K562 (cell line): ENCODE data around the gene RFX7. TPM values are rescaled to one million over a fixed set of nuclear protein-coding genes. Genes with fewer than 3 reads are reported as not detected.
A peak's percentile ranks its signal among the peaks of the same experiment; 100 is the strongest.

Source experiments
- GATAD2B ChIP-seq: fragments of 450-650 bp; IDR thresholded peaks from 2 replicates; pipeline ENCODE4 v1.6.1; 2017; ENCODE audit warnings: mild to moderate bottlenecking, borderline replicate concordance
- IFI16 ChIP-seq: fragments of 250-450 bp; sonication (Bioruptor Pico); IDR thresholded peaks from 2 replicates; pipeline ENCODE4 v2.1.2; 2022; ENCODE audit warnings: mild to moderate bottlenecking, inconsistent platforms
- MAFG ChIP-seq: fragments of 450-650 bp; conservative IDR thresholded peaks from 2 replicates; pipeline ENCODE4 v1.6.1; 2016; ENCODE audit warnings: missing genetic modification characterization, missing compliant biosample characterization
- MEF2D ChIP-seq: conservative IDR thresholded peaks from 2 replicates; pipeline ENCODE4 v1.6.1; 2016; ENCODE audit warnings: low read depth, missing genetic modification characterization, missing compliant biosample characterization
- SMARCE1 ChIP-seq: fragments of 450-650 bp; IDR thresholded peaks from 2 replicates; pipeline ENCODE4 v1.7.1; 2016; ENCODE audit warnings: mild to moderate bottlenecking
- SNIP1 ChIP-seq: fragments of 450-650 bp; IDR thresholded peaks from 2 replicates; pipeline ENCODE4 v1.7.1; 2017; ENCODE audit warnings: low read depth, mild to moderate bottlenecking
- STAT5A ChIP-seq: IDR thresholded peaks from 2 replicates; pipeline ENCODE4 v1.6.1; 2012; ENCODE audit warnings: low read length, inconsistent platforms, borderline replicate concordance
- polyA plus RNA-seq, 8 experiments: library from polyadenylated mRNA; depleted of rRNA in 4 of 8; stranded (reverse) in 5 of 8; unstranded in 3 of 8; fragments of >200 nt; fragmentation: Nextera tagmentation in 2 of 8; fragmentation: Illumina TruSeq in 1 of 8; extraction: Ambion mirVana in 2 of 8; extraction: Trizol in 1 of 8; gene quantifications; 2 replicates each; pipeline versions ENCODE4 v1.2.1 to v1.2.3, GENCODE V29; 2011 to 2014; ENCODE audit warnings: inconsistent platforms in 1 of 8, missing spikeins in 1 of 8
- total RNA-seq, 7 experiments: library from RNA; depleted of rRNA in 6 of 7; stranded (reverse); fragments of >200 nt in 6 of 7; fragmentation: Illumina TruSeq in 2 of 7; extraction: Trizol in 2 of 7; gene quantifications; 2 replicates each; pipeline versions ENCODE4 v1.2.1 to v1.2.3, GENCODE V29; 2011 to 2021; ENCODE audit warnings: low replicate concordance in 1 of 7
- TF ChIP-seq, protein P1 (sequence below): fragments of 250-450 bp; sonication (Bioruptor Pico); IDR thresholded peaks from 2 replicates; pipeline ENCODE4 v1.5.1; 2021; ENCODE audit warnings: mild to moderate bottlenecking
- TF ChIP-seq, protein P2 (sequence below), 2 experiments: fragments of 450-650 bp; conservative IDR thresholded peaks; 2 replicates each; pipeline ENCODE4 v1.6.1; 2017; ENCODE audit warnings: mild to moderate bottlenecking in 2 of 2, moderate library complexity in 2 of 2
- TF ChIP-seq, protein P3 (sequence below), 2 experiments: fragments of 200-800 bp in 1 of 2; sonication (Bioruptor generic) in 1 of 2; sonication (generic) in 1 of 2; formaldehyde crosslinking in 1 of 2; IDR thresholded peaks in 1 of 2; conservative IDR thresholded peaks in 1 of 2; 2 replicates each; pipeline versions ENCODE4 v1.5.0 to v1.6.1; 2016 to 2020; ENCODE audit warnings: missing compliant biosample characterization in 1 of 2, missing genetic modification characterization in 1 of 2, missing genetic modification reagents in 1 of 2
- TF ChIP-seq, protein P4 (sequence below): fragments of 250-450 bp; sonication (Bioruptor Pico); IDR thresholded peaks from 2 replicates; pipeline ENCODE4 v1.4.0; 2020
- TF ChIP-seq, protein P5 (sequence below): sonication (generic); formaldehyde crosslinking; IDR thresholded peaks from 2 replicates; pipeline ENCODE4 v1.8.0; 2022; ENCODE audit warnings: mild to moderate bottlenecking, missing genetic modification reagents

The RFX7 gene
- total and polyA plus RNA-seq, 9 of the 15 experiments (the other 6 are each of a cell fraction or from before 2014, with no cell fraction given) = 2.4 to 17.9 (median 6.3) TPM

DNA sequence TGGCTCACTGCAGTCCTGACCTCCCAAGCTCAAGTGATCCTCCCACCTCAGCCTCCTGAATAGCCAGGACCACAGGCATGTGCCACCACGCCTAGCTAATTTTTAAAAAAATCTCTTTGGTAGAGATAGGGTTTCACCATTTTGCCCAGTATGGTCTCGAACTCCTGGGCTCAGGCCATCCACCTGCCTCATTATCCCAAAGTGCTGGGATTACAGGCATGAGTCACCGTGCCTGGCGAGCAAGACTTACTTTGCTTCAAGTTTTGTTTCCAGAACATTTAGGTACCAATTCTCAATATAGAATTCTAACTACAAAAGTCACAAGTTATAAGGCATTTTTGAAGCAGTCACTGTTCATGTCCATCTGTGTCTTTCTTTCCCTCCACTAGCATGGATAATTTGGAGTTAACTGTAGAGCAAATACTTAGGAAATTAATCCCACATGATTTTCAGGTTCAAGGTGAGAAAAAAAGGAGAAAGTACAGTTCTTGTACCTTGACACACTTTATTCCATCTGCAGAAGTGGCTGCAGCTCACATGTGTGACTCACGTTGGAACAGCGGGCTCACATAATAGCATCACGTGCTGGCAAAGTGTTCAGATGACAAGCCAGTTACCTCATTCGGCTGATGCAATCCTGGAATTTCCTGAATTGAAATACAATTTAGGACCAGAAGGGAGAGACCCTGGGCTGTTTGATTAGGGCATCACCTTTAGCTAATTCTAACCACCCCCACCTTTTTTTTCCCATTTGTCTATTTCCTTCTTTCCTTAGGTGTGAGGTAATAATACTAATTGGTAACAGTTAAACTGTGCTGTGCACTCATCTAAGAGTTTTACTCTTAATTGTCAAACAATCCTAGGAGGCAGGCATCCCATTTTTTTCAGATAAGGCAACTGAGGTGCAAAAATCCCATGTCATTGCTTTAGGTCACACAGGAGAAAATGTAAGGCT lies 203.3 kb downstream of the RFX7 start (continued):
- TF ChIP-seq, protein P1, sequence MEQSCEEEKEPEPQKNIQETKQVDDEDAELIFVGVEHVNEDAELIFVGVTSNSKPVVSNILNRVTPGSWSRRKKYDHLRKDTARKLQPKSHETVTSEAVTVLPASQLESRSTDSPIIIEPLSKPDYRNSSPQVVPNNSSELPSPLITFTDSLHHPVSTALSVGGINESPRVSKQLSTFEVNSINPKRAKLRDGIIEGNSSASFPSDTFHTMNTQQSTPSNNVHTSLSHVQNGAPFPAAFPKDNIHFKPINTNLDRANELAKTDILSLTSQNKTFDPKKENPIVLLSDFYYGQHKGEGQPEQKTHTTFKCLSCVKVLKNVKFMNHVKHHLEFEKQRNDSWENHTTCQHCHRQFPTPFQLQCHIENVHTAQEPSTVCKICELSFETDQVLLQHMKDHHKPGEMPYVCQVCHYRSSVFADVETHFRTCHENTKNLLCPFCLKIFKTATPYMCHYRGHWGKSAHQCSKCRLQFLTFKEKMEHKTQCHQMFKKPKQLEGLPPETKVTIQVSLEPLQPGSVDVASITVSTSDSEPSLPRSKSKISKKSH (CRISPR knock-in tag) = no peak
- TF ChIP-seq SNIP1 (no peak), STAT5A (no peak), GATAD2B (no peak), MAFG (tag) (no peak), IFI16 (CRISPR knock-in tag) (no peak), SMARCE1 (peak; percentile 53; the same call in 1 of the 2 replicates), MEF2D (tag) (no peak; the same call in none of the 2 replicates)
- TF ChIP-seq, protein P2, sequence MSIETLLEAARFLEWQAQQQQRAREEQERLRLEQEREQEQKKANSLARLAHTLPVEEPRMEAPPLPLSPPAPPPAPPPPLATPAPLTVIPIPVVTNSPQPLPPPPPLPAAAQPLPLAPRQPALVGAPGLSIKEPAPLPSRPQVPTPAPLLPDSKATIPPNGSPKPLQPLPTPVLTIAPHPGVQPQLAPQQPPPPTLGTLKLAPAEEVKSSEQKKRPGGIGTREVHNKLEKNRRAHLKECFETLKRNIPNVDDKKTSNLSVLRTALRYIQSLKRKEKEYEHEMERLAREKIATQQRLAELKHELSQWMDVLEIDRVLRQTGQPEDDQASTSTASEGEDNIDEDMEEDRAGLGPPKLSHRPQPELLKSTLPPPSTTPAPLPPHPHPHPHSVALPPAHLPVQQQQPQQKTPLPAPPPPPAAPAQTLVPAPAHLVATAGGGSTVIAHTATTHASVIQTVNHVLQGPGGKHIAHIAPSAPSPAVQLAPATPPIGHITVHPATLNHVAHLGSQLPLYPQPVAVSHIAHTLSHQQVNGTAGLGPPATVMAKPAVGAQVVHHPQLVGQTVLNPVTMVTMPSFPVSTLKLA (conservative IDR thresholded peaks at IDR 0.05) = peak; percentile 47 to 69; a peak in 3 of 4 replicates
- TF ChIP-seq, protein P3, sequence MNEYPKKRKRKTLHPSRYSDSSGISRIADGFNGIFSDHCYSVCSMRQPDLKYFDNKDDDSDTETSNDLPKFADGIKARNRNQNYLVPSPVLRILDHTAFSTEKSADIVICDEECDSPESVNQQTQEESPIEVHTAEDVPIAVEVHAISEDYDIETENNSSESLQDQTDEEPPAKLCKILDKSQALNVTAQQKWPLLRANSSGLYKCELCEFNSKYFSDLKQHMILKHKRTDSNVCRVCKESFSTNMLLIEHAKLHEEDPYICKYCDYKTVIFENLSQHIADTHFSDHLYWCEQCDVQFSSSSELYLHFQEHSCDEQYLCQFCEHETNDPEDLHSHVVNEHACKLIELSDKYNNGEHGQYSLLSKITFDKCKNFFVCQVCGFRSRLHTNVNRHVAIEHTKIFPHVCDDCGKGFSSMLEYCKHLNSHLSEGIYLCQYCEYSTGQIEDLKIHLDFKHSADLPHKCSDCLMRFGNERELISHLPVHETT (CRISPR knock-in tag; conservative IDR thresholded peaks at IDR 0.05 in 1 of 2, IDR thresholded peaks at IDR 0.05 in 1 of 2) = peak in 1 of 2 experiments; percentile 48; a peak in 1 of 4 replicates
- TF ChIP-seq, protein P4, sequence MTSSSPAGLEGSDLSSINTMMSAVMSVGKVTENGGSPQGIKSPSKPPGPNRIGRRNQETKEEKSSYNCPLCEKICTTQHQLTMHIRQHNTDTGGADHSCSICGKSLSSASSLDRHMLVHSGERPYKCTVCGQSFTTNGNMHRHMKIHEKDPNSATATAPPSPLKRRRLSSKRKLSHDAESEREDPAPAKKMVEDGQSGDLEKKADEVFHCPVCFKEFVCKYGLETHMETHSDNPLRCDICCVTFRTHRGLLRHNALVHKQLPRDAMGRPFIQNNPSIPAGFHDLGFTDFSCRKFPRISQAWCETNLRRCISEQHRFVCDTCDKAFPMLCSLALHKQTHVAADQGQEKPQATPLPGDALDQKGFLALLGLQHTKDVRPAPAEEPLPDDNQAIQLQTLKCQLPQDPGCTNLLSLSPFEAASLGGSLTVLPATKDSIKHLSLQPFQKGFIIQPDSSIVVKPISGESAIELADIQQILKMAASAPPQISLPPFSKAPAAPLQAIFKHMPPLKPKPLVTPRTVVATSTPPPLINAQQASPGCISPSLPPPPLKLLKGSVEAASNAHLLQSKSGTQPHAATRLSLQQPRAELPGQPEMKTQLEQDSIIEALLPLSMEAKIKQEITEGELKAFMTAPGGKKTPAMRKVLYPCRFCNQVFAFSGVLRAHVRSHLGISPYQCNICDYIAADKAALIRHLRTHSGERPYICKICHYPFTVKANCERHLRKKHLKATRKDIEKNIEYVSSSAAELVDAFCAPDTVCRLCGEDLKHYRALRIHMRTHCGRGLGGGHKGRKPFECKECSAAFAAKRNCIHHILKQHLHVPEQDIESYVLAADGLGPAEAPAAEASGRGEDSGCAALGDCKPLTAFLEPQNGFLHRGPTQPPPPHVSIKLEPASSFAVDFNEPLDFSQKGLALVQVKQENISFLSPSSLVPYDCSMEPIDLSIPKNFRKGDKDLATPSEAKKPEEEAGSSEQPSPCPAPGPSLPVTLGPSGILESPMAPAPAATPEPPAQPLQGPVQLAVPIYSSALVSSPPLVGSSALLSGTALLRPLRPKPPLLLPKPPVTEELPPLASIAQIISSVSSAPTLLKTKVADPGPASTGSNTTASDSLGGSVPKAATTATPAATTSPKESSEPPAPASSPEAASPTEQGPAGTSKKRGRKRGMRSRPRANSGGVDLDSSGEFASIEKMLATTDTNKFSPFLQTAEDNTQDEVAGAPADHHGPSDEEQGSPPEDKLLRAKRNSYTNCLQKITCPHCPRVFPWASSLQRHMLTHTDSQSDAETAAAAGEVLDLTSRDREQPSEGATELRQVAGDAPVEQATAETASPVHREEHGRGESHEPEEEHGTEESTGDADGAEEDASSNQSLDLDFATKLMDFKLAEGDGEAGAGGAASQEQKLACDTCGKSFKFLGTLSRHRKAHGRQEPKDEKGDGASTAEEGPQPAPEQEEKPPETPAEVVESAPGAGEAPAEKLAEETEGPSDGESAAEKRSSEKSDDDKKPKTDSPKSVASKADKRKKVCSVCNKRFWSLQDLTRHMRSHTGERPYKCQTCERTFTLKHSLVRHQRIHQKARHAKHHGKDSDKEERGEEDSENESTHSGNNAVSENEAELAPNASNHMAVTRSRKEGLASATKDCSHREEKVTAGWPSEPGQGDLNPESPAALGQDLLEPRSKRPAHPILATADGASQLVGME (CRISPR knock-in tag) = no peak; the same call in 1 of the 2 replicates
- TF ChIP-seq, protein P5, sequence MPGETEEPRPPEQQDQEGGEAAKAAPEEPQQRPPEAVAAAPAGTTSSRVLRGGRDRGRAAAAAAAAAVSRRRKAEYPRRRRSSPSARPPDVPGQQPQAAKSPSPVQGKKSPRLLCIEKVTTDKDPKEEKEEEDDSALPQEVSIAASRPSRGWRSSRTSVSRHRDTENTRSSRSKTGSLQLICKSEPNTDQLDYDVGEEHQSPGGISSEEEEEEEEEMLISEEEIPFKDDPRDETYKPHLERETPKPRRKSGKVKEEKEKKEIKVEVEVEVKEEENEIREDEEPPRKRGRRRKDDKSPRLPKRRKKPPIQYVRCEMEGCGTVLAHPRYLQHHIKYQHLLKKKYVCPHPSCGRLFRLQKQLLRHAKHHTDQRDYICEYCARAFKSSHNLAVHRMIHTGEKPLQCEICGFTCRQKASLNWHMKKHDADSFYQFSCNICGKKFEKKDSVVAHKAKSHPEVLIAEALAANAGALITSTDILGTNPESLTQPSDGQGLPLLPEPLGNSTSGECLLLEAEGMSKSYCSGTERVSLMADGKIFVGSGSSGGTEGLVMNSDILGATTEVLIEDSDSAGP (CRISPR knock-in tag) = no peak
